Myometrial cell (primary cell): ENCODE results near the gene PEX11B. TPM values are rescaled to one million over a fixed set of nuclear protein-coding genes. Genes with fewer than 3 reads are reported as not detected.

Source experiments
- total RNA-seq: library from RNA; depleted of rRNA; stranded (reverse); fragments of >200 nt; gene quantifications from 2 replicates; pipeline ENCODE4 v1.2.3, GENCODE V29; 2015

The PEX11B gene
- 28.0 and 43.2 TPM in 2 replicates for total RNA-seq

GRCh38 chr1:145918144-145918991 lies at the start of gene PEX11B:
PEX11B (minus strand) TSS chr1:145918717; CDS start chr1:145918688, 29 bp downstream.

GRCh38 chr1:145964328-145965118 lies 46.0 kb upstream of the PEX11B start, which contains the start of the genes ANKRD34A and POLR3GL:
ANKRD34A (minus strand) TSS chr1:145964575; CDS start chr1:145961759, 2,816 bp downstream.
POLR3GL (plus strand) TSS chr1:145964690; CDS start chr1:145974866, 10,176 bp downstream.

DNA sequence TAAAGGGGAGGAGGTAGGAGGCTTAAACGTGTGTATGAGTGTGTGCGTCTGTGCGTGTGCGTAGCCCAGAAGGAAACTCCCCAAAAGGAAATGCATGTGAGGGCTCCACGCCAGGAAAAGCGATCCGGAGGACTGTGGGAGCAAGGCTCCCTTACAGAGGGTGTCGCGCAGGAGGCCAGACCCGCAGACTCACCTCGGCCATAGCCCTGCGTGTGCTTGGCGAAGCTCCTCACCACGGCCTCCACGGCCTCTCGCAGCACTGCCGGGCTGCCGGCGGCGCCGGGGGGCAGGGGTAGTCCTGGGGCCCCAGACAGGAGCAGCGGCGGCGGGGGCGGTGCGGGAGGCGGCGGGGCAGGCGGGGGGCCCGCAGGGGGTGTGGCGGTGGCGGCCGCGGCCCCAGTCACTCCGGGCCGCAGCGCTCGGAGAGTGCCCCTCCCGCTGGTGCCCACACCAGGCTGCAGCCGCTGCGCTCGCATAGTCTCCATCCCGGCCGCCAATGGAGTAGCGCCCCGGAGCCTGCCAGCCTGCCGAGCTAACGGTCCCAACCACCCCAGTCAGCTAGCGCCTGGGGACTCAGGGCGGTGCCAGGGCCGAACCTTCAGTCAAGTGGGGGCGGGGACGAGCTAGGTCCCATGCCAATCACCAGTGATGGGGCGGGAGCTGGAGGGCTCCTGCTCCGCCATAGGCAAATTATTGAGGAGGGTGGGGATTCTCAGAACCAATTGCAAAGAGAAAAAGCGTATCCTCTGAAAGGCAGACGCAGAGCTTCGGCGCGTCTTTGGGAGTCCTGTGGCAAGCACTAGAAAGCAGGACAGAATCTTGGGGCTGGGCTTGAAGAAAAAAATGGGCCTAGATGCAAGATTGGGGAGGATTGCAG lies 39.2 kb upstream of the PEX11B start, which contains the start of gene LIX1L:
Gene LIX1L, minus strand, starts transcription at position 575 of the 877 bp plus-strand sequence. Its CDS starts 90 bp downstream, at position 485.

GRCh38 chr1:145927063-145927886 lies 8.8 kb upstream of the PEX11B start, which contains the start of gene RBM8A:
RBM8A (minus strand) TSS chr1:145927484; CDS start chr1:145927426, 58 bp downstream.

DNA sequence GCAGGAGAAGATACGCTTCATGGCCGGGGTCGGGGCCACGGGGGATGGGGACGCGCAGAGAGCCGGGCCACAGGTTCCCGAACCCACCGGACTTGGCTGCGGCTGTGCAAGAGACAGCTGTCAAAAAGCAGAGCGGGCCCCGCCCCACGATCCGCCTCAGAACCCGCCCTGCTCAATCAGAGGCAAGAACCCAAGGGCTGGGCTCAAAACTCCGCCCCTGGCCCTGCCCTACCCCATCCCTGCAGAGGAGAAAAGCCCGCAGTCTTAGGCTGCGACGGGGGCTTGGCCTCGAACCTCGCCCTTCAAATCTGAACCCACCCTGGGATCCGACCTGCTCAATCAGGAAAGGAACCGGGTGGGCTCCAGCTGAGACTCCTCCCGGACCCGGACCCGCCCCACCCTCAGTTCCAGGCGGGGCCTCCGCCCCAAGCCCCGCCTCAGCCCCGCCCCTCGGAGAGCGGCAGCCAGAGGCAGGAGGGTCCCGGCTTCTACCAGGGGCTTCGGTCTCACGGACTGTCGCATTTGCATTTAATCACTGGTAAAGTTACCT lies 32.7 kb downstream of the PEX11B start, which contains the start of gene ANKRD35:
Gene ANKRD35, minus strand, starts transcription at position 129 of the 550 bp plus-strand sequence. Its CDS starts 108 bp downstream, at position 21.

Other genes with a start within 250 kb of the PEX11B start
- 0.53 and 2.0 TPM in 2 replicates for gene PDZK1, start 211.3 kb downstream of the PEX11B start, total RNA-seq
- not detected in 2 replicates for gene CD160, start 199.2 kb downstream of the PEX11B start, total RNA-seq
- 9.5 and 9.7 TPM in 2 replicates for gene RNF115, start 94.6 kb downstream of the PEX11B start, total RNA-seq
- gene POLR3C, start 94.5 kb downstream of the PEX11B start, total RNA-seq: 42.5 and 47.0 TPM in 2 replicates
- 7.3 and 10.1 TPM in 2 replicates for gene NUDT17, start 73.1 kb downstream of the PEX11B start, total RNA-seq
- 32.8 and 34.3 TPM in 2 replicates for gene PIAS3, start 59.6 kb downstream of the PEX11B start, total RNA-seq
- gene ANKRD35, start 32.9 kb downstream of the PEX11B start, total RNA-seq: 4.8 and 5.5 TPM in 2 replicates
- 3.5 and 6.3 TPM in 2 replicates for gene ITGA10, start 8.7 kb downstream of the PEX11B start, total RNA-seq
- 131 and 151 TPM in 2 replicates for gene RBM8A, start 8.8 kb upstream of the PEX11B start, total RNA-seq
- 25.9 and 34.0 TPM in 2 replicates for gene LIX1L, start 39.3 kb upstream of the PEX11B start, total RNA-seq
- 1.1 and 6.1 TPM in 2 replicates for gene ANKRD34A, start 45.9 kb upstream of the PEX11B start, total RNA-seq
- gene POLR3GL, start 46.0 kb upstream of the PEX11B start, total RNA-seq: 25.9 and 33.2 TPM in 2 replicates
- gene TXNIP, start 77.9 kb upstream of the PEX11B start, total RNA-seq: 197 and 207 TPM in 2 replicates
- gene HJV, start 103.0 kb upstream of the PEX11B start, total RNA-seq: not detected in 2 replicates
- gene NBPF10, start 226.1 kb upstream of the PEX11B start, total RNA-seq: 0.58 and 1.1 TPM in 2 replicates